ENCODE results near the gene NMRK2.
A peak's percentile ranks its signal among the peaks of the same experiment; 100 is the strongest.

Gene NMRK2

DNA sequence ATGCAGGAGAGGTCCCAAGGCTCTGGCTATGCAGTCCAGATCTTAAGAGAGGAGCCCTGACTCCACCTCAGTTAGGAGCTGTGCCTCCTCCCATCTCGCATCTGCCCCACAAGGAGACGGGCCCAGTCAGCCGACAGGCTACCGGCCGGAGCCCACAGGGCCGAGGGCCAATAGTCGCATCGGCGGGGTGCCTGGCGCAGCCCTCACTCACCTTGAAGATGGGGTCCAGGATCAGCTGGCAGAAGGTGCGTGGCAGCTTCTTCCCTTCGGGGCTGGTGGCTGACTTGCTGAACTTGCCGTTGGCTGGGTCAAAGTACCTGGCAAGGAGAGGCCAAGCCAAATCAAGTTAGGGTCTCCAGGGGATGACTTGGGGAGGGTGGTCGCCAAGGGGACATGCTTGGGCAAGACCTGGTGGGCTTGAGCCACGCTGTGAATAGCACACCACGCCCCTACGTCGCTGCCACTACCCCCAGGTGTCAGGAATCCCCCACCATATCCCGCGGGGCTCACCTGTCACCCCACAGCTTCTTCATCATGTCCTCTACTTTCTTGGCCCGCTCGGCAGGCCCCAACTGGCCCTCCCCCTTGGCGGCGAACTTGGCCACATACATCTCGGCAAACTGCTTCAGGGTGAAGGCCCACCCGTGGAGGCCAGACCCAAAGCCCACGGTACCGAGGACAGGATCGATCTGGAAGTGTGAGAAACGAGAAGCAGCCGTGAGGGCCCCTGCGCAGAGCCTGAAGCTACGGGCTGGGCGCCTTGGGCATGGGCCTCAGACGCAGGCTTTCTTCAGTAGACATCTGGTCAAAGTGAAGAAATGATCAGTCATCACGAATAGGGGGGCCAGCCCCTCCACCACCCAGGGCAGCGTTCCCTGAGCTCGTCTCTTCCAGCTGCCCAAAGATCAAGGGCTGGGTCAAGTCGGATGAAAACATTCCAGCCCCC lies 49.1 kb downstream of the NMRK2 start:
- no peak for DNase-seq (ENCODE audit: low read depth)

DNA sequence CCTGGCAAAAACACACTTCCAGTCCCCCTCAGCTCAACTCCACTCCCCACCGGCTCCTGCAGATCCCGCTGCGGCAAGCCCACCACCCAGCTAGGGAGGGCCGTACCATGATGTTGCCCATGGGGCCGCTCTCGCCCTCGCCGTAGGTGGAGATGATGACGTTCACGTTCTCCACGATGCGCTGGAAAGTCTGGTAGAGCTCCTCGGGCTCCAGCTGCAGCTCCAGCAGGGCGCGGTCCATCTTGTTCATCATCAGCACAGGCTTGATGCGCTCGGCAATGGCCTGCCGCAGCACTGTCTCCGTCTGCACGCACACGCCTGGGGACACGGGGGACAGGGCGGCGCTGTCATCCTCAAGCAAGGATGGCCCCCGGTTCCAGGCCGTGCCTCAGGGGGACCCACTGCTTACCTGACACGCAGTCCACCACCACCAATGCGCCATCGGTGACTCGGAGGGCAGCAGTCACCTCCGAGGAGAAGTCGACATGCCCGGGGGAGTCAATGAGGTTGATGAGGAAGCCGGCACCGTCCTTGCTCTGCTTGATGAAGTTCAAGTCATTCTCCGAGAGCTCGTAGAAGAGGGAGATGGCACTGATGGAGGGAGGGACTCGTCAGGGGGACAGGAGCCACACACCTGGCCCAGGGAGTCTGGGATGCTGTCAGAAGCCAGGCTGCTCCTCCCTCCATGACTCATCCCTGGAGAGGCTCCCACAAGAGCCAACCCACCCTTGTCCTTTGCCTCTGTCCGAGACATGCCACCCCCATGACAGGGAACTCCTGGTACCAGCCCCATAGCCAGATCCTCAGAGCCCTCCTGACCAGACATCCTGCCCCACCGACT lies 50.1 kb downstream of the NMRK2 start:
- DNase-seq (ENCODE audit: low read depth) = no peak

DNA sequence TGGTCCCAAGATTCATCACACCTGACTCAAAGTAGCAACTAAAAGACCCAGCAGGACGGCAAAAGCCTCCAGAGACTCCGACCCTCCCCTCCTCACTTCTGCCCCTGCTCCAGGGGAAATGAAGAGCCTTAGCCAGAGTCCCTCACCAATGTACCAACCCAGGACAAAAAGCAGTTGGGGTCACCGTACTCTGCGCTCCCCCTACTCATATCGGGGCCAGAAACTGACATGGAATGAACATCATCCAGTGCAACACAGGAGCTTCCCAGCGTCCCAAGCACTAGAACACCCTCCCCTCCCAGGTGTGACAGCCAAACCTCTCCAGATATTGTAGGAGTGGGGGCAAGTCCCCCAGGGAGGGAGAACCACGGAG lies 50.7 kb downstream of the NMRK2 start:
- no peak for DNase-seq (ENCODE audit: low read depth)

DNA sequence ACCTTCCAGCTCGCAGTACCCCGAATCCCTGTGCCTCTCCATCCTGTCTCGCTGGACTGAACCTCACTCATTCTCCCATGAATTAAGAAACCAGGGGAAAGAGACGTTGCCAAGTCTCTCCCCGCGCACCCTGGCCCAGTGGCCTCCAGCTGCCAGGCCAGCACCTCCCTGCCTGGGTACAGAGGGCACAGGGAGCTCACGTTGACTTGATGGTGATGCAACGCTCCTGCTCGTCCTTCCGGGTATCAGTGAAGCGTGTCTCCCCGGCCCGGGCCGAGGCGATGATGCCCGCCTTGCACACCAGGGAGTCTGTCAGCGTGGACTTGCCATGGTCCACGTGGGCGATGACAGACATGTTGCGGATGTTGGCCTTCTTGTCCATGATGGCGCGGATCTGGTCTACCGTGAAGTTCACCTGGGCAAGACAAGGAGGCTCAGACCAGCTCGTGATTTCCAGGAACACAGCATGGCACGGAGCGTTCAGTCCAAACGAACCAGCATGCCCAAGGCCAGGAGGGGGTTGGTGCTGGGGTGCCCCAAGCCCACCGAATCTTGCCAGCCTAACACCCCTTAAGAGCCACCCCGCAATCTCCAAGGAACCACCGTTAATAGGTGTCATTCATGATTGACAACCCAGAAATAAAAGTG lies 51.2 kb downstream of the NMRK2 start:
- no peak for DNase-seq (ENCODE audit: low read depth)

DNA sequence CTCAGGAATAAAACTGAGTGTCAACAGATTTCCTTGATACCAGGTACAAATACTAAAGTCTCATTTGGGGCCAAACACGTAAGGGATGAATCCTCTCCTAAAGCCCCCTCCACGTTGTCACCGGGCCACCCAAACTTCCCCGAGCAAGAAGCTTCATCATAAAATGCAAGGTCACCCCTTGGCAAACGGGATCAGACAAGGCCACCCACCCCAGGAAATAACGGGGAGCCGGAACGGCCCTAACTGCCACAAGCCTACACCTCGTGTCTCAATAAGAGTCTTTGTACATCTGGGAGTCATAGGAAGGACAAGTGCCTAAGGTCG lies 51.7 kb downstream of the NMRK2 start:
- DNase-seq (ENCODE audit: low read depth) = no peak

DNA sequence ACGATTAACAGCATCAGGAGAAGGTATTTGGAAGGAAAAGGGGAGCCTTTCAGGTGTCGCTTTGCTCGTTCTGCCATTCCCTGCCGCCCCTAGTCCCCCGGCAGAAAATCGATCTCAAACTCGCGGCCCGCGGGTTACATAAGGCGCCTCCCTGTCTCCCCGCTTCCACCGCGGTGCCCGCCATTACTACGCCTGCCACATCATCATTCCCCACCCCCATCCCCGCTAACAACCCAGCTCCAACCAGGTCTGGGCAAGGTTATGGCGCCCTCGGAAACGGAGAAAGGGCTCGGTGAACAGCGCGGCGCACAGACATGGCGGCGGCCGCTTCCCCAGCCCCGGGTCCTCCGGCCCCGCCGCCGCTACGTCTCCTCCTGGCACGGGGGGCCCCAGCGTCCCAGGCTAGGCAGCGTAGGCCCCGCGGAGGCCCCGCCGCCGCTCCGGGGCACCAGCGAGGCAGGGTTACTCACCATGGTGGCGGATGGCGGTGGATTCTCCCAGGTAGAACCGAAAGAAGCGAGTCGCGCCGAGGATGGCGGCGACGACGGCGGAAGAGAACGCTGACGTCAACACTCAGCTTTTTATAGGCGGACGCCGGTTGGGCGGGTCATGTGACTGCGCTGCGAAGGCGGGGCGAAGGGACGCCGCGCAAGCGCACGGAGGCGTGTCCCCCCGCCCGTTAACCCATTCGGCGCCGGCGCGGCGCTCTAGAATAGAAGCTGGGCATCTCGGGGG lies 52.2 kb downstream of the NMRK2 start, which contains the start of gene EEF2:
Gene EEF2, minus strand, starts transcription at position 556 of the 735 bp plus-strand sequence. Its CDS starts 83 bp downstream, at position 473.
- DNase-seq (ENCODE audit: low read depth) = peak; percentile 74

DNA sequence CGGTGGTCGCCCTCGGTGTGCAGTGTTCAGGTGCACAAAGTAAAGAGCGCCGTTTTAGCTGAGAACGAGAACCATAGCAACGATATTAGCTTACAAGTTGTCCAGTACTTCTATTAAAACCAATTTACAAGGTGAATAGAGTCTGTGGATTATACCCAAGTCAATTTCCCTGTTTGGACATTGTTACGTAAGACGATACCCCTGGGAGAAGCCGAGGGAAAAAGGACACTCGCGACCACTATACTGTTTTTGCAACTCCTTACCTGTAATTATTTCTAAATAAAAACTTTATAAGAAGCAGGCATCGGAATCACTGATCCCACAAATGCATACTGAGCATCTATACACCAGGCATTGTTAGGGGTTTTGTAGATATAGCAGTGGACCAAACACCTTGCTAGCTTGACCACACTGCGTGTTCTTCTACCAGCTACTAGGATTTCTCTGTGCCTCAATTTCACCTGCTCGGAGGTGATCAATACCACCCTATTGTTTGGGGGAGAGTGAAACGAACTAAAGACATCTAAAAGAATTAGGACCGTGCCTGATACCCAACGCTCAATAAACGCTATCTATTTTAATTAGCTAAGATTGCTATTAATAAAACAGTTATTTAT lies 52.9 kb downstream of the NMRK2 start:
- no peak for DNase-seq (ENCODE audit: low read depth)

DNA sequence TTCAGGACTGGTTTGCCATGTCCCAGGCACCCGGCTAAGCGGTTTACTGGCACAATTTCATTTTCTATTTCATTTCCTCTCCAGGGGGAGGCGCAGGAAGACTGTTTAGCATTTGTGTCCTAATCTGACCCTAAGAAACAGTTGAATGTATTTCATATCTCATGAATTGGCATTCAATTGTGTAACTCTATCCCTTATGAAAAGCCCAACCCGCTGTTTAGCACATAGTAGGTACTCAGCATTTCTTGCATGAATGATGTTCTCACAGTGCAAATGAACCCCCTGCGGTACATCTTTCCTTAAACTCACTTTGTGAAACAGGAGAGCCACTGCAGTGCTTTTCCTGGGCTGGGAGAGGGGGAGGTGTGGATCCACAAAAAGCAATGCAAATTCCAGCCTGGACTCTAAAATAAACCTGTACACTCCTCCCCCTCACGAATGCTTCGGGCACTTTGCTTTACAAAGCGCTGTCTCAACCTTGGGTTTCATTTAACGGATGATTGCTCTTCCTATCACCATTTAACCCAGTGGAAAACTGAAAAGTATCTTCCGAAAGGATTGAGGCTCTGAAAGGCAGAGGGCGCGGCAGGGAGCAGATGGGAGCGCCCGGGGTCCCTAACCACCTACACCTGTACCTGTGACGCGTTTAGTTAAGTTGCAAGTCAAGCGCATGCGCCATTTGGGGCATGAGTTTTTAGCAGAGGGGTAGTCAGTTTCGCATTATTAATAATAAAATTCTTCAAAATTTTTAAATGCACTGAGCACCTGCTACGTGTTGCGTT lies 53.6 kb downstream of the NMRK2 start:
- no peak for DNase-seq (ENCODE audit: low read depth)

DNA sequence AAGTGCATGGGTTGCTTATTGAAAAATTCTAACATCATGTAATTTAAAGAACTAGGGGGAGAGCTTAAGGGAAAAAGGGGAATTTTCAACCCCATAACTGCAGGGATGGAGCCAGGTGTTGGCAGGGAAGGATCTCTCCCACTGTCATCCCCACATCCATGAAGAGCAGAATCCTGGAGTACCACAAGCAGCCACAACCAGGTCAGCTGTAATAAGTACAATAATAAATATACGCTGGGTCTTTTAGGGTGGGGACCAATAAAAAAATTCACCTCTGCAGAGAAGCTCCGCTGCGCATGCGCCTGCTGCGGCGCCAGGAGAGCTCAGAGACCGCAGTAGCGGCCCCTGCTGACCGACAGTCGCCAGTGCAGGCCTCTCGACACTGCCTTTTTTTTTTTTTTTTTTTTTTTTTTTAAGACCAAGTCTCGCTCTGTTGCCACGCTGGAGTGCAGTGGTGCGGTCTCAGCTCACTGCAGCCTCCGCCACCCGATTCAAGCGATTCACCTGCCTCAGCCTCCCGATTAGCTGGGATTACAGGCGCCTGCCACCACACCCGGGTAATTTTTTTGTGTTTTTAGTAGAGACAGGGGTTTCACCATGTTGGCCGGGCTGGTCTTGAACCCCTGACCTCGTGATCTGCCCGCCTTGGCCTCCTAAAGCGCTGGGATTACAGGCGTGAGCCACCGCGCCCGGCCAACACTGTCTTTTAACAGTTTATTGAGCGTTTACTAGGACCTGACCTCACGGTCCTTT lies 54.9 kb downstream of the NMRK2 start:
- no peak for DNase-seq (ENCODE audit: low read depth)

DNA sequence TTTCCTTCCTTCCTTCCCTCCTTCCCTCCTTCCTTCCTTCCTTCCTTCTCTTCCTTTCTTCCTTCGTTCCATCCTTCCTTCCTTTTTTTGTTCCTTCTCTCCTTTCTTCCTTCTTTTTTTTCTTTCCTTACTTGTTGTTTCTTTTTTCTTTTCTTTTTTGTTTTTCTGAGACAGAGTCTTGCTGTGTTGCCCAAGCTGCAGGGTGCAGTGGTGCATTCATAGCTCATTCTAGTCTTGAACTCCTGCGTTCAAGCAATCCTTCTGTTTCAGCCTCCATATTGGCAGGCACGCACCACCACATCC lies 57.9 kb downstream of the NMRK2 start:
- no peak for DNase-seq (ENCODE audit: low read depth)

All from GM04504 (cell line).